B cell (primary cell): Measurements from ENCODE around the gene CSNK1G1.

Source experiments
- EZH2 ChIP-seq: IDR thresholded peaks from 2 replicates; pipeline ENCODE4 v1.6.1; 2012; ENCODE audit warnings: borderline replicate concordance, low read depth, mild to moderate bottlenecking, moderate library complexity, low read length; ENCODE audit not compliant: insufficient read depth, poor library complexity, severe bottlenecking
- TF ChIP-seq, protein P1 (sequence below): fragments of 200-600 bp; IDR thresholded peaks from one replicate; pipeline ENCODE4 v1.8.0; 2022; ENCODE audit warnings: antibody characterized with exemption, mild to moderate bottlenecking

DNA sequence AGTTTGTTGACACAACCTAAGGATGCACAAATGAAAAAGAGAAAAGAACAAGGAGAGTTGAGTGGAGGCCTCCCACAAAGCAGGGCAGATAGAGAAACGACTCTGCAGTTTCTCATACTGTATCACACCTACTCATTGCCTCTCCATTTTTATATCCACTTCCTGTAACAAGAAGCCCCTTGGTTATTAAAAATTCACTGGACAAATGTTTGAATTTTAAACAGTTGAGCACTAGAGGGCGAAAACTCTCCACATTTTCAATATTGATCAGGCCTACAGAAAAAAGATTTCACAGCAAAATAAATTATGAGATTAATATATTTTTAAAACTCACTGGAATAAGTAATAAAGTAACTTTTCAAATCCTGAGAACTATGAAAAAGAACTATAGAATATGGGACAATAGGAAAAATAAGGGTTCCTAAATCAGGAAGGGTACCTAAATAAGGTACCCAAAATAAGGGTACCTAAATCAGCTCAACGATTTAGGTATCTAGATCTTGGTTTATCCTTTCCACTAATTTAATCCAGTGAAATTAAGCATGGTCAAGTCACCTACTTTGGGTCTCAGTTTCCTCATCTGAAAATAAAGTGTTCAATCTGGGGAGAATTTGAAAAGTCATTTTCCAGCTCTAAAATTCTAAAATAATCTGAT lies 146.2 kb downstream of the CSNK1G1 start:
- TF ChIP-seq, protein P1, sequence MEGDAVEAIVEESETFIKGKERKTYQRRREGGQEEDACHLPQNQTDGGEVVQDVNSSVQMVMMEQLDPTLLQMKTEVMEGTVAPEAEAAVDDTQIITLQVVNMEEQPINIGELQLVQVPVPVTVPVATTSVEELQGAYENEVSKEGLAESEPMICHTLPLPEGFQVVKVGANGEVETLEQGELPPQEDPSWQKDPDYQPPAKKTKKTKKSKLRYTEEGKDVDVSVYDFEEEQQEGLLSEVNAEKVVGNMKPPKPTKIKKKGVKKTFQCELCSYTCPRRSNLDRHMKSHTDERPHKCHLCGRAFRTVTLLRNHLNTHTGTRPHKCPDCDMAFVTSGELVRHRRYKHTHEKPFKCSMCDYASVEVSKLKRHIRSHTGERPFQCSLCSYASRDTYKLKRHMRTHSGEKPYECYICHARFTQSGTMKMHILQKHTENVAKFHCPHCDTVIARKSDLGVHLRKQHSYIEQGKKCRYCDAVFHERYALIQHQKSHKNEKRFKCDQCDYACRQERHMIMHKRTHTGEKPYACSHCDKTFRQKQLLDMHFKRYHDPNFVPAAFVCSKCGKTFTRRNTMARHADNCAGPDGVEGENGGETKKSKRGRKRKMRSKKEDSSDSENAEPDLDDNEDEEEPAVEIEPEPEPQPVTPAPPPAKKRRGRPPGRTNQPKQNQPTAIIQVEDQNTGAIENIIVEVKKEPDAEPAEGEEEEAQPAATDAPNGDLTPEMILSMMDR, result peak; percentile 60
- no peak for TF ChIP-seq EZH2
